GM23338 (cell line): Measurements from ENCODE around the gene DDIAS.
"Not testable (repeated sequence)": the region's sequence is repeated elsewhere in the genome, so short reads cannot be mapped to it uniquely, and the experiment has no call there.

Source experiments
- EZH2 ChIP-seq: fragments of 200-600 bp; sonication (generic); IDR thresholded peaks from one replicate; pipeline ENCODE4 v1.8.0; 2017; ENCODE audit warnings: antibody characterized with exemption, mild to moderate bottlenecking, low read depth; ENCODE audit not compliant: unreplicated experiment
- JUNB ChIP-seq: IDR thresholded peaks from one replicate; pipeline ENCODE4 v1.6.1; 2016; ENCODE audit warnings: antibody characterized with exemption; ENCODE audit not compliant: unreplicated experiment
- POLR2AphosphoS5 ChIP-seq: IDR thresholded peaks from 2 replicates; pipeline ENCODE4 v1.6.1; 2016; ENCODE audit warnings: antibody characterized with exemption, low read depth
- TF ChIP-seq, protein P1 (sequence below), 2 experiments: fragments of 200-600 bp in 1 of 2; sonication (generic) in 1 of 2; conservative IDR thresholded peaks; 2 replicates each; pipeline versions ENCODE4 v1.5.1 to v1.6.1; 2016 to 2017; ENCODE audit warnings: antibody characterized with exemption in 2 of 2, low read depth in 2 of 2, mild to moderate bottlenecking in 2 of 2, moderate library complexity in 1 of 2
- TF ChIP-seq, protein P2 (sequence below): IDR thresholded peaks from 2 replicates; pipeline ENCODE4 v1.6.1; 2016; ENCODE audit warnings: antibody characterized with exemption
- TF ChIP-seq, protein P3 (sequence below): IDR thresholded peaks from one replicate; pipeline ENCODE4 v1.6.1; 2018; ENCODE audit warnings: antibody characterized with exemption; ENCODE audit not compliant: unreplicated experiment

DNA sequence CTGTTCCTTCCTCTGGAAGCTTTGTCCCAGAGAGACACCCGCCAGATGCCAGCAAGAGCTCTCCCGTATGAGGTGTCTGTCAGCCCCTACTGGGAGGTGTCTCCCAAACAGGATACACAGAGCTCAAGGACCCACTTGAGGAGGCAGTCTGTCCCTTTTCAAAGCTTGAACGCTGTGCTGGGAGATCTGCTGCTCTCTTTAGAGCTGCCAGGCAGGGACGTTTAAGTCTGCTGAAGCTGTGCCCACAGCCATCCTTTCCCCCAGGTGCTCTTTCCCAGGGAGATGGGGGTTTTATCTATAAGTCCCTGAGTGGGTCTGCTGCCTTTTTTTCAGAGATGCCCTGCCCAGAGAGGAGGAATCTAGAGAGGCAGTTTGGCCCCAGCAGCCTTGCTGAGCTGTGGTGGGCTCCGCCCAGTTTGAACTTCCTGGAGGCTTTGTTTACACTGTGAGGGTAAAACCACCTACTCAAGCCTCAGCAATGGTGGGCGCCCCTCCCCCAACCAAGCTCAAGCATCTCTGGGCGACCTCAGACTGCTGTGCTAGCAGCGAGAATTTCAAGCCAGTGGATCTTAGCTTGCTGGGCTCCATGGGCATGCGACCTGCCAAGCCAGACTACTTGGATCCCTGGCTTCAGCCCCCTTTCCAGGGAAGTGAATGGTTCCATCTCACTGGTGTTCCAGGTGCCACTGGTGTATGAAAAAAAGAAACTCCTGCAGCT is 54.4 kb downstream of the DDIAS start:
- TF ChIP-seq, protein P1, sequence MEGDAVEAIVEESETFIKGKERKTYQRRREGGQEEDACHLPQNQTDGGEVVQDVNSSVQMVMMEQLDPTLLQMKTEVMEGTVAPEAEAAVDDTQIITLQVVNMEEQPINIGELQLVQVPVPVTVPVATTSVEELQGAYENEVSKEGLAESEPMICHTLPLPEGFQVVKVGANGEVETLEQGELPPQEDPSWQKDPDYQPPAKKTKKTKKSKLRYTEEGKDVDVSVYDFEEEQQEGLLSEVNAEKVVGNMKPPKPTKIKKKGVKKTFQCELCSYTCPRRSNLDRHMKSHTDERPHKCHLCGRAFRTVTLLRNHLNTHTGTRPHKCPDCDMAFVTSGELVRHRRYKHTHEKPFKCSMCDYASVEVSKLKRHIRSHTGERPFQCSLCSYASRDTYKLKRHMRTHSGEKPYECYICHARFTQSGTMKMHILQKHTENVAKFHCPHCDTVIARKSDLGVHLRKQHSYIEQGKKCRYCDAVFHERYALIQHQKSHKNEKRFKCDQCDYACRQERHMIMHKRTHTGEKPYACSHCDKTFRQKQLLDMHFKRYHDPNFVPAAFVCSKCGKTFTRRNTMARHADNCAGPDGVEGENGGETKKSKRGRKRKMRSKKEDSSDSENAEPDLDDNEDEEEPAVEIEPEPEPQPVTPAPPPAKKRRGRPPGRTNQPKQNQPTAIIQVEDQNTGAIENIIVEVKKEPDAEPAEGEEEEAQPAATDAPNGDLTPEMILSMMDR (conservative IDR thresholded peaks at IDR 0.05; ENCODE audit: low read depth in 2 of 2): not testable (repeated sequence)
- TF ChIP-seq EZH2, POLR2AphosphoS5, JUNB: not testable (repeated sequence)
- TF ChIP-seq, protein P2, sequence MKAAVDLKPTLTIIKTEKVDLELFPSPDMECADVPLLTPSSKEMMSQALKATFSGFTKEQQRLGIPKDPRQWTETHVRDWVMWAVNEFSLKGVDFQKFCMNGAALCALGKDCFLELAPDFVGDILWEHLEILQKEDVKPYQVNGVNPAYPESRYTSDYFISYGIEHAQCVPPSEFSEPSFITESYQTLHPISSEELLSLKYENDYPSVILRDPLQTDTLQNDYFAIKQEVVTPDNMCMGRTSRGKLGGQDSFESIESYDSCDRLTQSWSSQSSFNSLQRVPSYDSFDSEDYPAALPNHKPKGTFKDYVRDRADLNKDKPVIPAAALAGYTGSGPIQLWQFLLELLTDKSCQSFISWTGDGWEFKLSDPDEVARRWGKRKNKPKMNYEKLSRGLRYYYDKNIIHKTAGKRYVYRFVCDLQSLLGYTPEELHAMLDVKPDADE: not testable (repeated sequence)
- TF ChIP-seq, protein P3, sequence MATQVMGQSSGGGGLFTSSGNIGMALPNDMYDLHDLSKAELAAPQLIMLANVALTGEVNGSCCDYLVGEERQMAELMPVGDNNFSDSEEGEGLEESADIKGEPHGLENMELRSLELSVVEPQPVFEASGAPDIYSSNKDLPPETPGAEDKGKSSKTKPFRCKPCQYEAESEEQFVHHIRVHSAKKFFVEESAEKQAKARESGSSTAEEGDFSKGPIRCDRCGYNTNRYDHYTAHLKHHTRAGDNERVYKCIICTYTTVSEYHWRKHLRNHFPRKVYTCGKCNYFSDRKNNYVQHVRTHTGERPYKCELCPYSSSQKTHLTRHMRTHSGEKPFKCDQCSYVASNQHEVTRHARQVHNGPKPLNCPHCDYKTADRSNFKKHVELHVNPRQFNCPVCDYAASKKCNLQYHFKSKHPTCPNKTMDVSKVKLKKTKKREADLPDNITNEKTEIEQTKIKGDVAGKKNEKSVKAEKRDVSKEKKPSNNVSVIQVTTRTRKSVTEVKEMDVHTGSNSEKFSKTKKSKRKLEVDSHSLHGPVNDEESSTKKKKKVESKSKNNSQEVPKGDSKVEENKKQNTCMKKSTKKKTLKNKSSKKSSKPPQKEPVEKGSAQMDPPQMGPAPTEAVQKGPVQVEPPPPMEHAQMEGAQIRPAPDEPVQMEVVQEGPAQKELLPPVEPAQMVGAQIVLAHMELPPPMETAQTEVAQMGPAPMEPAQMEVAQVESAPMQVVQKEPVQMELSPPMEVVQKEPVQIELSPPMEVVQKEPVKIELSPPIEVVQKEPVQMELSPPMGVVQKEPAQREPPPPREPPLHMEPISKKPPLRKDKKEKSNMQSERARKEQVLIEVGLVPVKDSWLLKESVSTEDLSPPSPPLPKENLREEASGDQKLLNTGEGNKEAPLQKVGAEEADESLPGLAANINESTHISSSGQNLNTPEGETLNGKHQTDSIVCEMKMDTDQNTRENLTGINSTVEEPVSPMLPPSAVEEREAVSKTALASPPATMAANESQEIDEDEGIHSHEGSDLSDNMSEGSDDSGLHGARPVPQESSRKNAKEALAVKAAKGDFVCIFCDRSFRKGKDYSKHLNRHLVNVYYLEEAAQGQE: not testable (repeated sequence)
